G401 (cell line): ENCODE measurements around the gene C1RL. TPM values are rescaled to one million over a fixed set of nuclear protein-coding genes. Genes with fewer than 3 reads are reported as not detected.

ENCODE experiments used
- DNase-seq: peaks from one replicate; pipeline ENCODE4 v3.0.0-alpha.2; 2015; ENCODE audit warnings: low spot score
- in situ Hi-C: cut with HindIII; loops from 2 replicates; pipeline ENCODE4 v1.10.0; 2016; ENCODE audit warnings: low sequenced_read_pairs, mixed read lengths
- total RNA-seq: library from RNA; depleted of rRNA; stranded (reverse); fragments of >200 nt; shearing (Covaris generic); gene quantifications from 2 replicates; pipeline ENCODE4 v1.2.3, GENCODE V29; 2014

Gene C1RL
- total RNA-seq, 1 experiment from 2014 or later, result 5.4 TPM

GRCh38 chr12:7099290-7099996 is 9.6 kb downstream of the C1RL start:
- DNase-seq, result no peak
- in situ Hi-C loops, result no loop called here

- in situ Hi-C loops, result no loop called here
- peak; percentile 36 for DNase-seq
Measured at GRCh38 chr12:7096979-7097378, 12.0 kb downstream of the C1RL start.

GRCh38 chr12:7096006-7096932 is 12.7 kb downstream of the C1RL start:
- no peak for DNase-seq
- in situ Hi-C loops, result no loop called here

GRCh38 chr12:7093892-7094291 is 15.1 kb downstream of the C1RL start:
- no peak for DNase-seq
- in situ Hi-C loops, result no loop called here

GRCh38 chr12:7093486-7093885 is 15.5 kb downstream of the C1RL start:
- DNase-seq, result no peak
- in situ Hi-C loops, result no loop called here

- in situ Hi-C loops, result no loop called here
- DNase-seq, result no peak
Measured at GRCh38 chr12:7092986-7093460, 16.0 kb downstream of the C1RL start.

- peak; percentile 72 for DNase-seq
- in situ Hi-C loops, result no loop called here
Measured at GRCh38 chr12:7092229-7092985, 16.6 kb downstream of the C1RL start, which contains the start of gene C1R. Gene C1R (minus strand): TSS chr12:7092445. CDS start chr12:7092388, 57 bp downstream.

GRCh38 chr12:7091660-7092228 is 17.3 kb downstream of the C1RL start:
- DNase-seq, result no peak
- in situ Hi-C loops, result no loop called here

GRCh38 chr12:7091171-7091570 is 17.8 kb downstream of the C1RL start:
- DNase-seq, result no peak
- in situ Hi-C loops, result no loop called here

GRCh38 chr12:7090222-7090998 is 18.6 kb downstream of the C1RL start:
- DNase-seq, result no peak
- in situ Hi-C loops, result no loop called here

GRCh38 chr12:7089196-7089871 is 19.7 kb downstream of the C1RL start:
- no peak for DNase-seq
- in situ Hi-C loops, result no loop called here

GRCh38 chr12:7083125-7083524 is 25.9 kb downstream of the C1RL start:
- in situ Hi-C loops, result no loop called here
- DNase-seq, result no peak

- in situ Hi-C loops, result no loop called here
- DNase-seq, result no peak
Measured at GRCh38 chr12:7081037-7081436, 28.0 kb downstream of the C1RL start.

GRCh38 chr12:7079826-7080125 is 29.2 kb downstream of the C1RL start:
- no peak for DNase-seq
- in situ Hi-C loops, result no loop called here

GRCh38 chr12:7078163-7078562 is 30.9 kb downstream of the C1RL start:
- in situ Hi-C loops, result no loop called here
- DNase-seq, result no peak

- in situ Hi-C loops, result no loop called here
- no peak for DNase-seq
Measured at GRCh38 chr12:7076493-7076892, 32.5 kb downstream of the C1RL start.

- DNase-seq, result no peak
- in situ Hi-C loops, result no loop called here
Measured at GRCh38 chr12:7075939-7076338, 33.1 kb downstream of the C1RL start.

- in situ Hi-C loops, result no loop called here
- DNase-seq, result no peak
Measured at GRCh38 chr12:7075518-7075917, 33.5 kb downstream of the C1RL start.
